GM18505 (cell line): ENCODE data around the gene BCR.

ENCODE experiments used
- ATAC-seq: cut with Tn5 transposase; IDR thresholded peaks from one replicate; pipeline ENCODE4 v1.9.1; 2021; ENCODE audit not compliant: unreplicated experiment
- POLR2A ChIP-seq: IDR thresholded peaks from 4 replicates; pipeline ENCODE4 v1.6.1; 2011; ENCODE audit warnings: borderline replicate concordance; ENCODE audit not compliant: insufficient read depth, insufficient read length; ENCODE audit errors: extremely low read depth

The BCR gene

DNA sequence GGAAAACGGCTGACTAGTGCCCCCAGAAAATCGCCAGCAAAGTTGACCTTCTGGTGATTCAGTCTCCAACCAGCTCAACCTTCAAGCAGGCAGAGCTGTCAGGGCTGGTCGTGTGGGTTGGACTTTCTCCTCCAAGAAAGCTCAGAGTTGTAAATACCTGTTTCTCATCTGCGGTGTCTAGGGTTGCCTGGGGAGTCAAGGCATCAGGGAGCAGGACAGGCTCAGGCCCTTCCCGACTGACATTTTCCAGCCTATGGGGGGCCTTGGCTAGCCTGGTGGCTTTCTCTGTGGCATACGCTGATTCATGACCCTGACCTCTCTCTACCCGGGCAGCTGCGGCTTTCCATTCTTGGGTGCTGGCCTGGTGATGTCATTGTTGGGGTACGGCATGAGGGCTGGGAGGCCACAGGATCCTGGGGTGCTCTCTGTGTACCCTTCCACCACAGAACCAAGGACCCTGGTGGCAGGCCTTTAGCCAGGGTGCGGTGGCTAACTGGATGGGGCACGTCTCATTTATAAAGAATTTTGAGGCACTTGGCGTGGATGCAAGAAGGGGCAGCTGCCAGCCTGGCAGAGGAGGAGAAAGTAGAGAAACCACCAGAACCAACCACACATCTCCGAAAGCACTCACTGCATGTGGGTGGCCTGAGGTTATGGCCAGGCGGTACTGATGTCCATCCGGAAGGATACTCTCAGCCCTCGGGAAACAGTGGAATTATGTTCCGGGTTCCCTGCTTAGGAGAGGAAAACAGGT lies 64.9 kb downstream of the BCR start:
- ATAC-seq: no peak
- no peak for TF ChIP-seq POLR2A

DNA sequence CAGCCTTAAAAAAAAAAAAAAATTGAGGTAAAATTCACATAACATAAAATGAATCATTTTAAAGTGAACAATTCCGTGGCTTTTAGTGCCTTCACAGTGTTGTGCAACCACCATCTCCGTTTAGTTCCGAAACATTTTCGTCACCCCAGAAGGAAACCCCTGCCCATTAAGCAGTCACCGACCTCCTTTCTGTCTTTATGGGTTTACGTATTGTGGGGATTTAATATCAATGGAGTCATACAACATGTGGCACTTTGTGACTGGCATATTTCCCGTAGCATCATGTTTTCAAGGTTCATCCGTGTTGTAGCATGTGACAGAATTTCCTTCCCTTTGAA lies 65.5 kb downstream of the BCR start:
- ATAC-seq: no peak
- no peak for TF ChIP-seq POLR2A

DNA sequence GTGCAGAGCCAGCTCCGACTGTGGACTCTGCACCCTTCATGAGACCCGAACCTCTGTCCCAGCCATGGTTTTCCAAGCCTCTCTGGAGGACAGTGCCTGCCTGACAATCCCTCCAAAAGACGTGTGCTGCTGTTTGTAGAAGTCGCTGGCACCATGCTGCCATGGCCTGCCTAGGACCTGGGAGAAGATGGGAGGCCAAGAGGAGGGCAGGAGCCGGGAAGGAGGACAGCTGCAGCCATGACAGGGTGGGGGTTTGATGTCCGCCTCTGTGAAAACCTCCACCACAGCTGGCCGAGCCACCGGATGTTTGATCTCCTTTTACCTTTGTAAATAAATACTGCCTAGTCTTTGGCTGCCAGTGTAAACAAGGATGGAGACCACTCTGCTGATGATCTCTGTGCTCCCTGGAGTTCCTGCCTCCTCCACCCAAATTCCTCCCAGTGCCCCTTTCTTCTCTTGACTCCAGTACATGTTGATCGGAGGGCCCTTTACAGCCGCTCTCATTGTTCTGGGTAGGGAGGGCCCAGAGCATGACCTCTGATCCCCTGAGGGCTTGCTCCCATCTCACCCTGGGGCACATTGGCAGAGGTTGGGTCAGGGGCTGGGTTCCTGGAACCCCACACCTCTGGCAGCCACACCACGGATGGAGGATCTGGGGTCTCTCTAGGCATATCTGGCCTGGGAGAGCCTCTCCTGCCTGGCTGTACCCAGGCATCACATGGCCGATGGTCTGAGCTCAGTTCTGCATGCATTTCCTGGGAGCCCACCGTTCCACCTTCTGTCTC lies 66.9 kb downstream of the BCR start:
- no peak for TF ChIP-seq POLR2A
- no peak for ATAC-seq

DNA sequence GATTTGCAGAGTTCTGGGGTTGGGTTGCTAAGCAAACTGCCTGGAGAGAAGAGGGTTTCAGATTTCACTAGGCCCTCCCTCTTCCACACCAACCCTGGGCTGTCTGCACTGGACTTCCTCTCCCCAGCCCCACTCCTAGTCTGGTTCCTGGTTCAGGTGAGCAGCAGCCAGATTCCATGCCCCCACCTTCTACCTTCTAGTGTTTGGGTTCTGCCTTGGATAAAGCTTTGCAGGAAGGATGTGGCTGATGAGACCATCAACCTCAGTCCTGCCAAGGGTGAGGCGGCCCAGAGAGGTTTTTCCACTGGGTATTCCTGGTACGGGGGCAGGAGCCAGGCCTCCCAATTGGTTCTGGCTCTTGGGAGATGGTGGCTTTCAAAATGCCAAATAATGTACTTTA lies 68.3 kb downstream of the BCR start:
- ATAC-seq: no peak
- no peak for TF ChIP-seq POLR2A

DNA sequence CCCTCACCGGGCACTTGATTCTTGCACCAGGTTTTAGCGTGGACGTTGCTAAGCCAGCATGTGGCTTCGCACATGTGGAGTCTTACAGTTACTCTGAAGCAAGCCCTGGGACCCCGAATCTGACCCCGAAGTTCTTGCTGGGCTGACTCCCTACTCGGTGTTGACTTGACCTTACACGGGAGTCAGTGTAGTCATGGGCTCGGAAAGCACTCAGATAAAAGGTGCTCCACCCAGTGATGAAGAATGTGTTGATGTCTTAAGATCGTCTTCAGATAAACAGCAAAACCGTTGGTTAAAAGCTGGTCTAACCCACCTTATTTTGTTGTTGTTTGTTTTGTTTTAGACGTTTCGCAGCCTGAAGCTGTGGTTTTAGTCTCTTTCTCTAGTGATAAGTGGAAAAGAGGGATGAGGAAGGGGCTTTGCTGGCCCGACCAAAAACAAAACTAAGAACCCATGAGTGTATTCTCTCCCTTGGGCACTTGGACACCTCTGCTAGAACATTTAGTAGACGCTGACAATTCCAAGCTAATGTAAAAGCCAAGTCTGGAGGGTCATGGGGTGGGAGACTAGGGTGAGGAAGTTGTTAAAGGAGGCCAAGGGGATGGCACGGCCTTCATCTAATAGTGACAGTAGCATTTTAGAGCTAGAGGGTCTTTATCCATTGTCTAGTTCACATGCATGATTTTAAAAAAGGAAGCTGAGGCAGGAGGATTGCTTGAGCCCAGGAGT lies 69.9 kb downstream of the BCR start:
- ATAC-seq: no peak
- no peak for TF ChIP-seq POLR2A

DNA sequence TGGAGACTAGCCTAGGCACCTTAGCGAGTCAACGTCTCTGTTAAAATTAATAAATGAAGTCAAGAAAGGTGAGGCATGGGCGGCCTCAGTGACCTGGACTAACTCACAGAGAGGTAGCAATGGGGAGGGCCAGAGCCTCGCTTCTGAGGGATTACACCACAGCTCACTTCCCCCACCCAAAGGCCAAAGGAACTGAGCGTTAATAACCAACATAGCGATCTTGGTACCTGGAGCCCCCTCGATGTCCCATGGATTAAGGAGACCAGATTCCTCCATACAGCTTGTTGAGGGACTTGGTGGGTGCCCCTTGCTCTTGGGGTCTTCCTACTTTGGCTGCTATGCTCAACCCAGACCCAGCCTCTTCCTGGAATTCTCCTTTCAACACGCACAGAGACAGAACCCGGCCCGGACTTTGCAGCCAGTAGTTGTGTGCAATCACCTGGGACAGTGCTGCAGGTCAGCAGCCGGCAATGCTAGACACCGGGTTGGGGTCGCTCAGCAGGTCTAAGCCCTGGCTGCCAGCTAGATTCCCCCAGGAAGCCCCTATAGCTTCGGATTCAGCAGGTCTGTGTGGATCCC lies 70.6 kb downstream of the BCR start:
- no peak for TF ChIP-seq POLR2A
- ATAC-seq: no peak

DNA sequence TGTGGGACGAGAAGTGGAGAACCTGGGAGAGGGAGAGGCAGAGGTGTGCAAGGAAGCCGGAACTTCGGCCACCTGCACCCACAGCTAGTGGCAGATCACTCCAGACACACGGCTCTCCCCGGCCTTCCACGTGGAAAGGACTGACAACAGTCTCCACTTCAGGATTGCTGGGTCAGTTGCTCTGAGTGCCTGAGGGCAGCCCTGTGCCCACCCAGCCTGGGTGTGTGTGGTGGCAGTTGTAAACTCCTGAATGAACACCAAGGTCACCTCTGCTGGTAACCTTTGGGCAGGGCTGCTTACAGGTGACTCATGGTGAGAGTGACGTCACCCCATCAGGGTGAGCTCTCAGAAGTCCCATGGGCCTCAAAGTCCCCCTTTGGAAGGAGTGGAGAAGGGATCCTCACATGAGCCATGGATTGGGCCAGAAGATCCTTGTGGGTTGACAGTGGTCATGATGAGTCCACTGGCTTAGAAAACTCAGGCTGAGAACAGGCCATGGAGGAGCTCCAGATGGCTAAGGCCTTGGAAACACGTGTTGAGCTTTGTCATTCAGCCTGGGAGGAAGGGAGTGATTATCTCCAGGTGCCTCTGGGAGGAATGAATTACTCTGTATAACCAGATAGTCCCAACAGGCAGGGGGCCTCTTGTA lies 71.3 kb downstream of the BCR start:
- no peak for ATAC-seq
- no peak for TF ChIP-seq POLR2A

DNA sequence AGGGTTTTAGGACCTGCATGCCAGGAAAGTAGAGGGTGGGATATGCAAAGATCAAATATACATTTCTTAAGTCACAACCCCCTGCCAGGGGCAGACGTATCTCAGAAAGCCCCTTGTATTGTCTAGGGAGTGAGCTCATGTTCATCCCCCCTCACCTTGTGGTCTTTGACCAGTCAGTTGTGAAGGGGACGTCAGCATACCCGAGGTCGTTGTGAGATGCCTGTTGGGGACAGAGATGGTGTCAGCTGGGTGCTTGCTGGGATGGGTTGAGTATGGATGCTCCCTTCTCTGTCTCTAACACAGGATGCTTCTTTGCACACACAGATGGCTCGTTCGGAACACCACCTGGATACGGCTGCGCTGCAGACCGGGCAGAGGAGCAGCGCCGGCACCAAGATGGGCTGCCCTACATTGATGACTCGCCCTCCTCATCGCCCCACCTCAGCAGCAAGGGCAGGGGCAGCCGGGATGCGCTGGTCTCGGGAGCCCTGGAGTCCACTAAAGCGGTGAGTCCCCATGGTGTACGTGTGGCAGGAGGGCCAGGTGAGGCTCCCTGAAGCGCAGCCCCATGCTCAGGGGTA lies 73.3 kb downstream of the BCR start:
- TF ChIP-seq POLR2A: no peak
- no peak for ATAC-seq

DNA sequence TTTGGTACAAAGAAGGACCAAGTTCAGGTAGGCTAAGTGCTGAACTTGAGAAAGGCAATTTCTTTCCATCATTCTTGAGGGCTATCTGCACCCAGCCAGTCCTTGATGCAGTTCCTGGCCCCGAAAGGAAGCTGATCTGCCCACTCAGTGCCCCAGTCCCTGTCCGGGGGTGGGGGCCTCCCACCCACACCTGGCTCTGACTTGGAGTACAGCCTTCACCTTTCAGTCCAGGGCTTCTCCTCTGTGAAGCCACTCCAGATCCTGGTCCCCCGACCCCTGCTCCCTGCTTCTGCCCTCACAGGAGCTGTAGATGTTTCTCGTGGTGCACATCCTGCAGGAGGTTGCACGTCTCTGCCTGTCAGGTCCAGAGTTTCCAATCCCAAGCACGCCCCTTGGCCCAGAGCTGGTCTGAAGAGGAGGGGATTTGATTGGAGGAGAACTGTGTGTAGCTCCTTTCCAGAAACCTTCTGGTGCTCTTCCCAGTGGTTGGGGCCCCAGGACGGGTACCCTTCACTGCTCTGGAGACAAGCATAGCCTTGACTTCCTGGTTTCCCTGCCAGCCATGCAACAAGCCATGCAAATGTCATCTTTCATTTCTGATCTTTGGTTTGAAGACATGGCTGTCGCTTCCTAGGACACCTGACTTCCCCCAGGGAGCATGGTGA lies 75.3 kb downstream of the BCR start:
- ATAC-seq: no peak

DNA sequence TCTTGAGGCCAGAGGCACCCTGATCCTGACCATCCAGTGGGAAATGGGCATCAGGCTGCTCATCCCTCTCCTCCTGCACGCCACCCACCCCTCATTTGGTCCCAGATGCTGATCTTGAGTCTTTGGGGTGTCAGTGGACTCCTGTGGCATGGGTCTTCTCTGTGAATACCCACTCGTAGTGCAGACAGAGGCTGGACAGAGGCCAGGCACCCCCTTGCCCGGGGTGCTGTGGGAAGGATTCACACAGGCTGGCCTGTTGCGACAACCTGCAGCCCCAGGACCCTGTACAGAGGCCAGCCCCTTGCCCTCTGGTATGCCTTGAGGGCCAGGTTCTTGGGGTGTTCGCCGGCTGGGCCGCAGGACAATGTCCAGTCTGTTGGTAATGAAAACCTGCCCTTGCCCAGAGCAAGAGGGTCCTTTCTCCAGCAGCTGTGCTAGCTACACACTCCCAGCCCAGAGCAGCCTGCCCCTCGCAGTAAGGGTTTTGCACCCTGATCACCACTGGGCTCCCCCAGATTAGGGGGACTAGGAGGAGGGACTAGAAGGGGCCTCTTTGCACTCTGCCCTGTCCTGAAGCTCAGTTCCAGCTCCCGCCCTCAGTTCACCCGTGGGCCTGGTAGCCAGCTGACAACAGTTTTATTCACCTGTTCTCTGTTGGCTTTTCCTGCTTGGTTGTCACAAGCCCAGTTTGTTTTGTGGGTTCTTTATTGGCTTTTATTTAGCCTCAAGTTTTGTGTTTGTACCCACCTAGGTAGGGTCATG lies 76.0 kb downstream of the BCR start:
- TF ChIP-seq POLR2A: no peak
- ATAC-seq: no peak

More for the DNA sequence above, 75.3 kb downstream of the BCR start:
- no peak for TF ChIP-seq POLR2A

DNA sequence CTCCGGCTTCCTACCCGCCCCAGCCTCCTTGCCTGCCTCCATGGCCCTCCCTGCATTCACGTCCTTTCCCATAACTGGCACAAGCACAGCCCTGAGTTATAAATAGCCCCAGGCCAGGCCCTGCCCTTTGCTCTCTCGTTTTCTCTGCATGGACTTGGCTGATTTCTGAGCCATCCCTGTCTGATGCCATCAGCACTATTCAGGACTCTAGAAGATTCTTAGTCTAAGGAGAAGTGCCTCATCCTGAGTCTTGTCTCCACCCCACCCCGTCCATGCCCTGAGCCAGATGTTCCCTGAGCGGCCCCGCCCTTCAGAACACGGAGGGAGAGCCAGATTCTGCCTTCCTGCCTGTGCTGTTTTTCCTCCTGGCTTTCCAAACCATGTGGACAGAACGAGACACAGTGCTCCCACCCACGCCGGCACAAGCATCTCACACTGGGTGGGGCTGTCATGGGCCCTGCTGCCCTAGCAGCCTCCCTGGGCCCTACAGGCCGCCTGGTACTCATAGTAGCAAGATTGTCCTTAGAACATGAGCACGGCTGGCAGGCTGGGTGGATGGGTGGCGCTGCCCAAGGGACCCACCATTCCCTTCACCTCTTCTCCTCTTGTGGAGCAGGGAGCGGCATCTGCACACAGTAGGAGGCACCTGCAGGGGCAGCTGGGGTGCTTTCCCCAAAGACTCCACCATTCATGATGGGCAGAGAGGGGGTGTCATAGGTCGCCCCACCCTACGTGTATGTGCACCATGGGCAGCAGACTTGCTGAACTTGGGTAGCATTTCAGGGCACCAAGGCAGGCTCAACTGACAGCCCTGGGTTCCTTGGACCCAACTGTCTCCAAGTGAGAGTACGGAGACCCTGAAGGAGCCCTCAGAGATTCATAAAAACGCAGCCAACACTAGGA lies 76.9 kb downstream of the BCR start:
- no peak for ATAC-seq
- no peak for TF ChIP-seq POLR2A
